H9 (cell line): ENCODE measurements around the gene SHB. TPM values are rescaled to one million over a fixed set of nuclear protein-coding genes. Genes with fewer than 3 reads are reported as not detected.
A peak's percentile ranks its signal among the peaks of the same experiment; 100 is the strongest.

Source experiments
- DNase-seq: peaks from one replicate; pipeline ENCODE4 v3.0.0-alpha.2; 2017
- H2AFZ ChIP-seq: one replicate; pipeline ENCODE4 v1.6.1; 2013; ENCODE audit warnings: mild to moderate bottlenecking, low read length, control low read depth, moderate library complexity
- H2AK5ac ChIP-seq: 2 replicates; pipeline ENCODE4 v1.6.1; 2013; ENCODE audit warnings: low read length, control low read depth, mixed read lengths; ENCODE audit not compliant: insufficient read length
- H2BK120ac ChIP-seq: one replicate; pipeline ENCODE4 v1.6.1; 2013; ENCODE audit warnings: low read depth, mild to moderate bottlenecking, low read length, control low read depth, inconsistent platforms; ENCODE audit not compliant: poor library complexity, severe bottlenecking
- H2BK12ac ChIP-seq: 2 replicates; pipeline ENCODE4 v1.6.1; 2013; ENCODE audit warnings: low read length, control low read depth, mixed read lengths, low read depth; ENCODE audit not compliant: insufficient read length
- H2BK15ac ChIP-seq: 2 replicates; pipeline ENCODE4 v1.6.1; 2013; ENCODE audit warnings: low read depth, low read length, control low read depth
- H2BK20ac ChIP-seq: one replicate; pipeline ENCODE4 v1.6.1; 2013; ENCODE audit warnings: low read depth, mild to moderate bottlenecking, low read length, control low read depth, inconsistent platforms; ENCODE audit not compliant: poor library complexity, severe bottlenecking
- H2BK5ac ChIP-seq: 2 replicates; pipeline ENCODE4 v1.6.1; 2013; ENCODE audit warnings: low read length, control low read depth, mixed read lengths; ENCODE audit not compliant: insufficient read length
- H3K14ac ChIP-seq: 2 replicates; pipeline ENCODE4 v1.6.1; 2013; ENCODE audit warnings: low read length, control low read depth; ENCODE audit not compliant: insufficient read depth
- H3K18ac ChIP-seq: 2 replicates; pipeline ENCODE4 v1.6.1; 2013; ENCODE audit warnings: low read depth, mild to moderate bottlenecking, mixed read lengths, low read length, control low read depth; ENCODE audit not compliant: insufficient read length
- H3K23ac ChIP-seq: 2 replicates; pipeline ENCODE4 v1.6.1; 2013; ENCODE audit warnings: low read length, control low read depth, mixed read lengths, low read depth; ENCODE audit not compliant: insufficient read length
- H3K23me2 ChIP-seq: 2 replicates; pipeline ENCODE4 v1.6.1; 2013; ENCODE audit warnings: low read depth, mild to moderate bottlenecking, mixed read lengths, low read length, control low read depth; ENCODE audit not compliant: insufficient read length, poor library complexity, severe bottlenecking
- H3K27ac ChIP-seq: 2 replicates; pipeline ENCODE4 v1.5.1; 2013; ENCODE audit warnings: low read length, control low read depth, mixed read lengths, low read depth; ENCODE audit not compliant: insufficient read length
- H3K27me3 ChIP-seq: 2 replicates; pipeline ENCODE4 v1.6.1; 2013; ENCODE audit warnings: low read length, control low read depth, inconsistent platforms; ENCODE audit not compliant: insufficient read depth
- H3K4ac ChIP-seq: 2 replicates; pipeline ENCODE4 v1.6.1; 2013; ENCODE audit warnings: low read depth, mild to moderate bottlenecking, control low read depth, inconsistent platforms, low read length, moderate library complexity
- H3K4me1 ChIP-seq: 2 replicates; pipeline ENCODE4 v1.6.1; 2013; ENCODE audit warnings: low read length, control low read depth, inconsistent platforms; ENCODE audit not compliant: insufficient read depth
- H3K4me2 ChIP-seq: 2 replicates; pipeline ENCODE4 v1.6.1; 2013; ENCODE audit warnings: low read length, control low read depth, mixed read lengths; ENCODE audit not compliant: insufficient read length, insufficient read depth
- H3K56ac ChIP-seq: 2 replicates; pipeline ENCODE4 v1.6.1; 2013; ENCODE audit warnings: low read depth, mild to moderate bottlenecking, mixed read lengths, low read length, control low read depth; ENCODE audit not compliant: insufficient read length
- H3K79me1 ChIP-seq: 2 replicates; pipeline ENCODE4 v1.6.1; 2013; ENCODE audit warnings: low read depth, mild to moderate bottlenecking, moderate library complexity, low read length, control low read depth, inconsistent platforms; ENCODE audit not compliant: insufficient read depth, poor library complexity, severe bottlenecking
- H3K79me2 ChIP-seq: 2 replicates; pipeline ENCODE4 v1.6.1; 2013; ENCODE audit warnings: low read length, control low read depth, inconsistent platforms; ENCODE audit not compliant: insufficient read depth
- H3K9ac ChIP-seq: 2 replicates; pipeline ENCODE4 v1.6.1; 2013; ENCODE audit warnings: low read length, control low read depth, mixed read lengths; ENCODE audit not compliant: insufficient read length; ENCODE audit errors: extremely low read depth
- H3K9me3 ChIP-seq: one replicate; pipeline ENCODE4 v1.6.1; 2013; ENCODE audit warnings: low read depth, low read length, inconsistent platforms; ENCODE audit not compliant: control insufficient read depth
- H3T11ph ChIP-seq: one replicate; pipeline ENCODE4 v1.6.1; 2013; ENCODE audit warnings: mild to moderate bottlenecking, low read length, control low read depth, inconsistent platforms
- H4K20me1 ChIP-seq: one replicate; pipeline ENCODE4 v1.6.1; 2013; ENCODE audit not compliant: control insufficient read depth, insufficient read length, insufficient read depth
- H4K5ac ChIP-seq: 2 replicates; pipeline ENCODE4 v1.6.1; 2013; ENCODE audit warnings: low read depth, mild to moderate bottlenecking, mixed read lengths, low read length, control low read depth; ENCODE audit not compliant: insufficient read length
- H4K8ac ChIP-seq: replicated peaks from 2 replicates; pipeline ENCODE4 v1.6.1; 2013; ENCODE audit warnings: low read length, control low read depth, mixed read lengths, low read depth; ENCODE audit not compliant: insufficient read length
- H4K91ac ChIP-seq: 2 replicates; pipeline ENCODE4 v1.6.1; 2013; ENCODE audit warnings: low read depth, mild to moderate bottlenecking, moderate library complexity, mixed read lengths, low read length, control low read depth; ENCODE audit not compliant: insufficient read length
- H3K27ac Mint-ChIP-seq, 3 experiments: 2 replicates in 2 of 3; 3 replicates in 1 of 3; pipeline ENCODE4 v1.8.0; 2020 to 2021; ENCODE audit warnings: mixed read lengths in 3 of 3, mild to moderate bottlenecking in 1 of 3, moderate library complexity in 1 of 3
- H3K27me3 Mint-ChIP-seq: 2 replicates; pipeline ENCODE4 v1.8.0; 2021; ENCODE audit warnings: low read depth, mild to moderate bottlenecking, moderate library complexity, mixed read lengths
- H3K36me3 Mint-ChIP-seq, 3 experiments: 2 replicates in 2 of 3; 3 replicates in 1 of 3; pipeline ENCODE4 v1.8.0; 2020 to 2021; ENCODE audit warnings: low read depth in 3 of 3, mixed read lengths in 3 of 3; ENCODE audit not compliant: insufficient read depth in 1 of 3
- H3K4me1 Mint-ChIP-seq, 2 experiments: 2 replicates each; pipeline ENCODE4 v1.8.0; 2020; ENCODE audit warnings: mixed read lengths in 2 of 2
- H3K4me3 Mint-ChIP-seq, 2 experiments: 2 replicates in 1 of 2; 3 replicates in 1 of 2; pipeline ENCODE4 v1.8.0; 2020 to 2021; ENCODE audit warnings: mild to moderate bottlenecking in 2 of 2, mixed read lengths in 2 of 2, moderate library complexity in 1 of 2
- H3K9me3 Mint-ChIP-seq, 2 experiments: 2 replicates in 1 of 2; 3 replicates in 1 of 2; pipeline ENCODE4 v1.8.0; 2020; ENCODE audit warnings: mild to moderate bottlenecking in 2 of 2, mixed read lengths in 2 of 2, moderate library complexity in 1 of 2
- WGBS: extraction: QIAGEN DNeasy Blood & Tissue Kit; methylation state at CpG from one replicate; pipeline ENCODE4 v1.1.7; 2013; ENCODE audit warnings: missing lambda C conversion rate, low lambda C conversion rate, mixed read lengths; ENCODE audit not compliant: insufficient read length; ENCODE audit errors: extremely low coverage; 5-methylcytosine and 5-hydroxymethylcytosine counted together
- total RNA-seq: library from RNA; stranded (reverse); gene quantifications from 2 replicates; pipeline ENCODE4 v1.2.1, GENCODE V29; 2021
- TF ChIP-seq, protein P1 (sequence below): fragments of 200-600 bp; sonication (generic); conservative IDR thresholded peaks from 3 replicates; pipeline ENCODE4 v1.8.0; 2021; ENCODE audit warnings: antibody characterized with exemption, mild to moderate bottlenecking

SHB gene
- total RNA-seq, 1 experiment from 2014 or later: 14.6 TPM

- Histone ChIP-seq H3K79me2 (no peaks in the 10 kb centered on the region), H3K4me2 (no peak overlapping the region), H3K4me1 (no peaks in the 10 kb centered on the region), H2BK5ac (no peak overlapping the region), H4K91ac (no peak overlapping the region), H2BK20ac (no peak overlapping the region), H3K27me3 (no peaks in the 10 kb centered on the region), H3K9ac (no peak overlapping the region), H2AFZ (no peak overlapping the region), H2BK12ac (no peak overlapping the region), H3K23ac (no peak overlapping the region), H3K27ac (no peak overlapping the region), H4K5ac (no peak overlapping the region), H3T11ph (no peak overlapping the region), H3K23me2 (no peaks in the 10 kb centered on the region), H3K56ac (no peak overlapping the region), H4K8ac (no peak overlapping the region), H3K18ac (no peak overlapping the region), H3K79me1 (no peaks in the 10 kb centered on the region), H4K20me1 (no peaks in the 10 kb centered on the region), H2BK120ac (no peak overlapping the region), H3K4ac (no peak overlapping the region), H2BK15ac (0 out of 2 replicates have a peak overlapping the region, but pooled peaks have one; percentile 82), H3K14ac (no peak overlapping the region), H3K9me3 (no peaks in the 10 kb centered on the region), H2AK5ac (no peak overlapping the region)
- TF ChIP-seq, protein P1, sequence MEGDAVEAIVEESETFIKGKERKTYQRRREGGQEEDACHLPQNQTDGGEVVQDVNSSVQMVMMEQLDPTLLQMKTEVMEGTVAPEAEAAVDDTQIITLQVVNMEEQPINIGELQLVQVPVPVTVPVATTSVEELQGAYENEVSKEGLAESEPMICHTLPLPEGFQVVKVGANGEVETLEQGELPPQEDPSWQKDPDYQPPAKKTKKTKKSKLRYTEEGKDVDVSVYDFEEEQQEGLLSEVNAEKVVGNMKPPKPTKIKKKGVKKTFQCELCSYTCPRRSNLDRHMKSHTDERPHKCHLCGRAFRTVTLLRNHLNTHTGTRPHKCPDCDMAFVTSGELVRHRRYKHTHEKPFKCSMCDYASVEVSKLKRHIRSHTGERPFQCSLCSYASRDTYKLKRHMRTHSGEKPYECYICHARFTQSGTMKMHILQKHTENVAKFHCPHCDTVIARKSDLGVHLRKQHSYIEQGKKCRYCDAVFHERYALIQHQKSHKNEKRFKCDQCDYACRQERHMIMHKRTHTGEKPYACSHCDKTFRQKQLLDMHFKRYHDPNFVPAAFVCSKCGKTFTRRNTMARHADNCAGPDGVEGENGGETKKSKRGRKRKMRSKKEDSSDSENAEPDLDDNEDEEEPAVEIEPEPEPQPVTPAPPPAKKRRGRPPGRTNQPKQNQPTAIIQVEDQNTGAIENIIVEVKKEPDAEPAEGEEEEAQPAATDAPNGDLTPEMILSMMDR: no peak
- no peak for DNase-seq
- Mint-ChIP-seq H3K4me1 (peaks cover 0 to 9% of the 10 kb centered on the region in 2 experiments; a peak in 1 of 4 replicates), H3K27me3 (no peaks in the 10 kb centered on the region), H3K36me3 (peaks cover 0 to 18% (median 0%) of the 10 kb centered on the region in 3 experiments; a peak in 2 of 7 replicates), H3K9me3 (no peaks in the 10 kb centered on the region), H3K27ac (no peak overlapping the region), H3K4me3 (no peak overlapping the region)
- WGBS: no CpG with 5 or more reads among the region's 18 CpGs
Measured at GRCh38 chr9:37974506-37975173, 94.4 kb downstream of the SHB start.
